K562 (cell line): Measurements from ENCODE around the gene CCDC169. TPM values are rescaled to one million over a fixed set of nuclear protein-coding genes. Genes with fewer than 3 reads are reported as not detected.

ENCODE experiments used
- CREB3L1 ChIP-seq: fragments of 450-650 bp; IDR thresholded peaks from 2 replicates; pipeline ENCODE4 v1.6.1; 2014; ENCODE audit warnings: low read depth, mild to moderate bottlenecking, moderate library complexity, borderline replicate concordance
- EWSR1 ChIP-seq: fragments of 450-650 bp; IDR thresholded peaks from 2 replicates; pipeline ENCODE4 v1.6.1; 2018; ENCODE audit warnings: borderline replicate concordance, mild to moderate bottlenecking, low read depth, moderate library complexity; ENCODE audit not compliant: partially characterized antibody
- EZH2 ChIP-seq: IDR thresholded peaks from 2 replicates; pipeline ENCODE4 v1.6.1; 2012; ENCODE audit warnings: low read depth, mild to moderate bottlenecking, inconsistent platforms, low read length, borderline replicate concordance
- GTF2F1 ChIP-seq: IDR thresholded peaks from 2 replicates; pipeline ENCODE4 v1.6.1; 2011; ENCODE audit warnings: low read depth, low read length, improper control_type of control experiment
- L3MBTL2 ChIP-seq: fragments of 450-650 bp; IDR thresholded peaks from 2 replicates; pipeline ENCODE4 v1.6.1; 2016; ENCODE audit warnings: mild to moderate bottlenecking, moderate library complexity
- MAFK ChIP-seq: IDR thresholded peaks from 2 replicates; pipeline ENCODE4 v1.6.1; 2011; ENCODE audit warnings: low read length, improper control_type of control experiment
- POLR2A ChIP-seq: fragments of 450-650 bp; conservative IDR thresholded peaks from 2 replicates; pipeline ENCODE4 v1.6.1; 2016
- XRCC4 ChIP-seq: IDR thresholded peaks from one replicate; pipeline ENCODE4 v1.6.1; 2011; ENCODE audit not compliant: insufficient read depth, insufficient read length; ENCODE audit errors: extremely low read depth
- ZBTB34 ChIP-seq: fragments of 250-450 bp; sonication (Bioruptor Pico); IDR thresholded peaks from 2 replicates; pipeline ENCODE4 v1.8.0; 2021; ENCODE audit warnings: mild to moderate bottlenecking, moderate library complexity
- ZBTB49 ChIP-seq: sonication (generic); formaldehyde crosslinking; IDR thresholded peaks from 2 replicates; pipeline ENCODE4 v1.8.0; 2022; ENCODE audit warnings: missing genetic modification reagents, mild to moderate bottlenecking, borderline replicate concordance
- ZNF133 ChIP-seq: fragments of 250-450 bp; sonication (Bioruptor Pico); IDR thresholded peaks from 2 replicates; pipeline ENCODE4 v1.4.0; 2020; ENCODE audit warnings: mild to moderate bottlenecking
- ZNF253 ChIP-seq: fragments of 250-450 bp; sonication (Bioruptor Pico); conservative IDR thresholded peaks from 2 replicates; pipeline ENCODE4 v1.6.1; 2021; ENCODE audit warnings: mild to moderate bottlenecking
- ZNF449 ChIP-seq: fragments of 250-450 bp; sonication (Bioruptor Pico); IDR thresholded peaks from 2 replicates; pipeline ENCODE4 v1.8.0; 2022; ENCODE audit warnings: moderate library complexity, mild to moderate bottlenecking, inconsistent platforms
- polyA plus RNA-seq, 8 experiments: library from polyadenylated mRNA; depleted of rRNA in 4 of 8; stranded (reverse) in 5 of 8; unstranded in 3 of 8; fragments of >200 nt; fragmentation: Nextera tagmentation in 2 of 8; fragmentation: Illumina TruSeq in 1 of 8; extraction: Ambion mirVana in 2 of 8; extraction: Trizol in 1 of 8; gene quantifications; 2 replicates each; pipeline versions ENCODE4 v1.2.1 to v1.2.3, GENCODE V29; 2011 to 2014; ENCODE audit warnings: inconsistent platforms in 1 of 8, missing spikeins in 1 of 8
- total RNA-seq, 7 experiments: library from RNA; depleted of rRNA in 6 of 7; stranded (reverse); fragments of >200 nt in 6 of 7; fragmentation: Illumina TruSeq in 2 of 7; extraction: Trizol in 2 of 7; gene quantifications; 2 replicates each; pipeline versions ENCODE4 v1.2.1 to v1.2.3, GENCODE V29; 2011 to 2021; ENCODE audit warnings: low replicate concordance in 1 of 7

The CCDC169 gene
- total and polyA plus RNA-seq, 9 of the 15 experiments (the other 6 are each of a cell fraction or from before 2014, with no cell fraction given), result 6.8 to 22.0 (median 12.4) TPM

- TF ChIP-seq ZNF449 (CRISPR knock-in tag) (no peak), POLR2A (no peak), EWSR1 (no peak), ZNF253 (CRISPR knock-in tag) (no peak), EZH2 (no peak), ZBTB34 (CRISPR knock-in tag) (no peak), ZNF133 (no peak), GTF2F1 (no peak), CREB3L1 (no peak), MAFK (no peak), XRCC4 (no peak), ZBTB49 (CRISPR knock-in tag) (no peak), L3MBTL2 (no peak)
Observed at GRCh38 chr13:36344886-36345437, 47.3 kb upstream of the CCDC169 start (continued).
